Left colon (tissue), 2 donors: Measurements from ENCODE around the gene TCHP. TPM values are rescaled to one million over a fixed set of nuclear protein-coding genes. Genes with fewer than 3 reads are reported as not detected.
"Not testable (repeated sequence)": the region's sequence is repeated elsewhere in the genome, so short reads cannot be mapped to it uniquely, and the experiment has no call there.

Experiments used
- ATAC-seq: fragments of 200-7000 bp; cut with Tn5 transposase; one replicate; pipeline ENCODE4 v1.9.1; 2020; ENCODE audit warnings: mild to moderate bottlenecking, moderate library complexity
- DNase-seq, 2 donors: peaks; one replicate each; pipeline ENCODE4 v3.0.0-alpha.2; 2020
- intact Hi-C, 2 donors: fragments of 100-400 bp; cut with DNase I in 1 of 2; cut with micrococcal nuclease in 1 of 2; formaldehyde crosslinking; loops; one replicate each; pipeline versions ENCODE4 v1.11.2 to v1.14.0; 2022; cut with DNase I, micrococcal nuclease
- long read RNA-seq: library from polyadenylated mRNA; unstranded; transcript quantifications from one replicate; pipeline ENCODE4 v2.0.0, GENCODE V29; 2021
- total RNA-seq, 2 donors: library from RNA; stranded (reverse); fragmentation: NEBNext Ultra II Directional; extraction: Animal tissue kit (Norgen Biotek cat#: 25700); gene quantifications; one replicate each; pipeline ENCODE4 v1.2.1, GENCODE V29; 2021
- donor health status: DM: no; HTN: no; CAD: no.
- donor health status: DM: yes; HTN: yes; CAD: no.

The TCHP gene
- 10 to 100 TPM; 15.0 to 17.2 TPM for total RNA-seq
- long read RNA-seq, transcript TCHP-202 (13 exons, 3,090 nt), result major isoform, 8 of 18 reads
- long read RNA-seq, partial matches to known transcripts, result 3 of 18 reads
- long read RNA-seq, other reads (novel, unspliced or antisense), result 6 of 18 reads

DNA sequence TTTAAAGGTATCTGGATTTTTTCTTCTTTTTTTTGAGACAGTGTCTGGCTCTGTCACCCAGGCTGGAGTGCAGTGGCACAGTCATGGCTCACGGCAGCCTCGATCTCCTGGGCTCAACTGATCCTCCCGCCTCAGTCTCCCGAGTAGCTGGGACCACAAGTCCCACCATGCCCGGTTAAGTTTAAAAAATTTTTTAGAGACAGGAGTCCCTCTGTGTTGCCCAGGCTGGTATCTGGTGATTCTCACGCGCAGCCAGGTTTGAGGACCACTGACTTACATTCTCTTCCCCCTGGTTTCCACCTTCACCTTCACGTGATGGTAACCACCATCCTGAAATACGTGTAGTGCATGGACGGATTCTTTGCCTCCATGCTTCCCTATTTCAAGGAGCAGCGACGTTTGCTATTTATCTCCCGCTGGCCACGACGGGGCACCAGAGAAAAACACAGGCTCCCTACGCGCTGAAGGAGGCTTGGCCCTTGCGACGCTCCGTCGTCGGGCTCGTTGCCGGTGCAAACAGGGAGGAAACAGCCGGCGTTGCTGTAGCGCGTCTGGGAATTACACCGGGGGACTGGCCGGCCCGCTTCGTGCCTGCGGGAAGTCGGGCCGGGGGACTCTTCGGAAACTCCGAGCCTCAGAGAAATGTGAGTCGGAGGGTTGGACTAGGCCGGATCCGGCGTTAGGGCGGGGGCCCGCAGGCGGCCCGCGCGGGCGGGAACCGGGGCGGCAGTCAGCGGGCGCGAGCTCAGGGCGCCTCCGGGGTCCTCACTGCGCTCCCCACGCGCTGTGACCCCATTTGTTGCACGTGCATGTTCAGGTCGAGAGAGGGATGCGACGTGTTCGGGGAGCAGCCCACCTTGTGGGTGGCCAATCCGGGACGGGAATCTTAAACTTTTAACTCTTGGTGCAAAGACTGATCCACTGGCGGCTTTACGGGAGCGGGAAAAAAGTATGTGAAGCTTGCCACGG lies at the start of gene TCHP:
Gene TCHP, plus strand, starts transcription at position 492 of the 969 bp plus-strand sequence. CDS start 2,753 bp downstream, outside the sequence.
- ATAC-seq (peak; percentile 95), DNase-seq (peak; percentile 86 to 88)
- intact Hi-C loops, result no loop called here

- ATAC-seq, intact Hi-C loops, DNase-seq: not testable (repeated sequence)
Measured at GRCh38 chr12:109850518-109850917, 49.6 kb upstream of the TCHP start.

DNA sequence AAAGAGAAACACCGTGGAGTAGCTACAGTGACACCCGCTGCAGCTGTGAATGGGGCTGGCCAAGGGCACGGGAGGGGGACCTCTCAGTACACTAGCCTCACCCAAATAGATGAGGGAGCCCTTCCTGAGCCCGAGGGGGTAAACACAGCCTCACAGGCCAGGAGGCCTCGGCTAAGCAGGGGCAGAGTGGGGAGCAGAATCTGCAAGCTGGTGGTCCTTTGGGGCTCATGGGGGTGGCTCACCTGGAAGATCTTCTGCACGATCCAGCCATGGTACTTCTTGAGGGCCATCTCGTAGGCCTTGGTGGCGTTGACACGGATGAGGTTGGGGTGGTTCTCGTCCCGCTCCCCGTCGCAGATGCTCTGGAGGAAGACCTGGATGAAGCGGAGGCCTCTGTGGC lies 44.7 kb upstream of the TCHP start:
- ATAC-seq (no peak), DNase-seq (no peak)
- intact Hi-C loops, result no loop called here

DNA sequence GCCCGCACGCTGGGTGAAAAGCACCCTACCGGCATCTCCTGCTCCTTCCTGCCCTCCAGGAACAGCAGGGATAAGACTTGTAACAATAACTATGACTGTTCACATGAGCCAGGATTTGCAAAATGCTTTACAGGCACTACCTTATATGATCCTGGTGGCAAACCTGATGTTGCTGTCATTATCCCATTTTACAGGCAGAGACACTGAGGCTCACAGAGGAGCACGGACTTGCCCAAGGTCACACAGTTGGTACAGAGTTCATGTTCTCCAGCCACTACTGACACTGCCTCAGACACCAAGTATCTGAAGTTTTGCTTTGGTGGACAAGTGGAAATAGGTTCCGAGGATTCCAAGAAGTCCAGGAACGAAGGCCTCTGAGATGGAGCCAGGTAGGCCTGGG lies 42.4 kb upstream of the TCHP start:
- DNase-seq (no peak), ATAC-seq (no peak)

GRCh38 chr12:109858764-109859163 lies 41.3 kb upstream of the TCHP start:
- intact Hi-C loops, result no loop called here
- ATAC-seq (no peak), DNase-seq (no peak)

More for the DNA sequence above, 42.4 kb upstream of the TCHP start:
- intact Hi-C loops, result no loop called here

- intact Hi-C loops, result no loop called here
- DNase-seq, result no peak
- no peak for ATAC-seq
Measured at GRCh38 chr12:109860977-109861376, 39.1 kb upstream of the TCHP start.

GRCh38 chr12:109861689-109862314 lies 38.3 kb upstream of the TCHP start:
- ATAC-seq (peak; percentile 55), DNase-seq (peak in 1 of 2 donors; percentile 39)
- intact Hi-C loops, result no loop called here

DNA sequence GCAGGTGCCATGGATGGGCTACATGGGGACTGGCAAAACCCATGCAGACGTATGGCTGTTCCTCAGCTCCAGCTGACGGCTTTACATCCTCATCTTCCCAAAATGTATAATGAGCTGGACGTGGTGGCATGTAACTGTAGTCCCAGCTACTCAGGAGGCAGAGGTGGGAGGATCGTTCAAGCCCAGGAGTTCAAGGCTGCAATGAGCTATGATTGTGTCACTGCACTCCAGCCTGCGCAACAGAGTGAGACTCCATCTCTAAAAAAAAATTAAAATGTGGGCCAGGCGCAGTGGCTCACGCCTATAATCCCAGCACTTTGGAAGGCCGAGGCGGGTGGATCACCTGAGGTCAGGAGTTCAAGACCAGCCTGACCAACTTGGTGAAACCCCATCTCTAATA lies 37.6 kb upstream of the TCHP start:
- ATAC-seq, DNase-seq, intact Hi-C loops: not testable (repeated sequence)

GRCh38 chr12:109863847-109864712 lies 36.0 kb upstream of the TCHP start:
- peak in 1 of 2 donors; percentile 79 for DNase-seq
- ATAC-seq, result peak; percentile 83
- intact Hi-C loops, result no loop called here

GRCh38 chr12:109864916-109865315 lies 35.2 kb upstream of the TCHP start:
- intact Hi-C loops, result no loop called here
- DNase-seq, result no peak
- ATAC-seq, result peak; percentile 34

DNA sequence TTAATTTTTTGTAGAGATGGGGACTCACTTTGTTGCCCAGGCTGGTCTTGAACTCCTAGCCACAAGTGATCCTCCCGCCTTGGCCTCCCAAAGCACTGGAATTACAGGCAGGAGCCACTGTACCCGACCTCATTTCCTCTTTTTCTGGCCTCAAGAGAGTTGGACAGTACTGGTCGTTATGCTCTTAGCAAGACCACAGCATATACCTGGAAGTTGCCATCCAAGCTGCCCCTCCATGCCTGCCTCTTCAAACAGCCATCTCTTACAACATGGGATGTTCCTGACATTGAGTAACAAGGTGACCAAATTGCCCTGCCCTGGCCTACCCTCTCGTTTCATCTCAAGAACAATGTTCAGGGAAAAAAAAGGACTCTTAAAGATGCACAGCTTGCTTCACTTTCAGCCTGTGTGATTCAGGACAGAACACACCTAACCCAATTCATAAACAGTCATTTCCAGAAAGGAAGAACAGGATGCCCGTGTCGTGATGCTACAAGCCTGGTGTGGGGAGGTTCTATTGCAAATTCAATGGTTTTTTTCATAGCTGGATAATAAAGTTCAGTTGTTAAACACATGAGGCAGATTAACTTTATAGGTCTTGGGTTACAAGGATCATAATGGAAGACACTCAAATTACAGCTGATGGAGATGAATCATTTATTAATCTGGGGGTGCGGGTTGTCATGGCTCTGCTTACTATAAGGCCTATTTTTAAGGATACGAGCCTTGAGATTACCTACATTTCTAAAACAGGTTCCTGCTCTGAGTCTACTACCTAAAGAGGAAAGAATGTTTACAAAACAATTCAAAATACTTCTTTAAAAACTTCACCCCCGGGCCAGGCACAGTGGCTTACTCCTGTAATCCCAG lies 31.7 kb upstream of the TCHP start:
- intact Hi-C loops, result no loop called here
- no peak for DNase-seq
- peak; percentile 60 for ATAC-seq

GRCh38 chr12:109870648-109871047 lies 29.4 kb upstream of the TCHP start:
- DNase-seq (no peak), ATAC-seq (no peak)
- intact Hi-C loops, result no loop called here

GRCh38 chr12:109871668-109872314 lies 28.3 kb upstream of the TCHP start:
- DNase-seq (peak; percentile 85 to 90), ATAC-seq (peak; percentile 72)
- intact Hi-C loops, result no loop called here

DNA sequence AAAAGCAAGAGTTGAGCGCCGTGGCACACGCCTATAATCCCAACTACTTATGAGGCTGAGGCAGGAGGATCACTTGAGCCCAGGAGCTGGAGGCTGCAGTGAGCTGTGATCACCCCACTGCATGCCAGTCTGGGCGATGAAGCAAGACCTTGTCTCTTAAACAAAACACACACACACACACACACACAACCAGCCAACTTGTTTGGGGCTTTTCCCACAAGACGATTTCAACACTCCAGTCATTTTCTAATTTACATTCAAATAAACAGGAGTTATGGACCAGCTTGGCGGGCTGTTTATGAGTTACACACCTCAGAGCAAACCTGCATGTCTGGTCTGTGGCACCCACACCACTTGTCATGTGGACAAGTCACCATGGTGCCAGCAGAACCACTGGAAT lies 26.4 kb upstream of the TCHP start:
- DNase-seq, result peak in 1 of 2 donors; percentile 37
- intact Hi-C loops, result no loop called here

GRCh38 chr12:109875572-109876131 lies 24.4 kb upstream of the TCHP start:
- intact Hi-C loops, result no loop called here
- DNase-seq, result peak; percentile 81 to 86
- ATAC-seq, result peak; percentile 70

More for the DNA sequence above, 26.4 kb upstream of the TCHP start:
- ATAC-seq, result no peak

DNA sequence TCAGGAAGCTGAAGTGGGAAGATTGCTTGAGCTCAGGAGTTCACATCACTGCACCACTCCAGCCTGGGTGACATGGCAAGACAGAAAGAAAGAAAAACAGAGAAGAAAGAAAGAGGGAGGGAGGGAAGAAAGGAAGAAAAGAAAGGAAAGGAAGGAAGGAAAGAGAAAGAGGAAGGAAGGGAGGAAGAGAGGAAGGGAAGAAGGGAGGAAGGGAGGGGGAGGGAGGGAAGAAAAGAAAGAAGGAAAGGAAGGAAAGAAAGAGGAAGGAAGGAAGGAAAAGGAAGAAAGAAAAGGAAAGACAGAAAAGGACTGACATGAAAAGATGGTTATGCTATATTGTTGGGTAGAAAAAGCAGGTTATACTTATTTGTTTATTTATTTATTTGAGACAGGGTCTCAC lies 23.7 kb upstream of the TCHP start:
- no peak for ATAC-seq
- DNase-seq, result no peak
- intact Hi-C loops, result no loop called here
